Retina (tissue), 1 donor: ENCODE results near the gene PTGFRN.
A peak's percentile ranks its signal among the peaks of the same experiment; 100 is the strongest.

Experiments used
- DNase-seq: peaks from one replicate; pipeline ENCODE4 v3.0.0-alpha.2; 2016

Gene PTGFRN

GRCh38 chr1:117008656-117009055, 98.9 kb downstream of the PTGFRN start:
- DNase-seq: no peak

DNA sequence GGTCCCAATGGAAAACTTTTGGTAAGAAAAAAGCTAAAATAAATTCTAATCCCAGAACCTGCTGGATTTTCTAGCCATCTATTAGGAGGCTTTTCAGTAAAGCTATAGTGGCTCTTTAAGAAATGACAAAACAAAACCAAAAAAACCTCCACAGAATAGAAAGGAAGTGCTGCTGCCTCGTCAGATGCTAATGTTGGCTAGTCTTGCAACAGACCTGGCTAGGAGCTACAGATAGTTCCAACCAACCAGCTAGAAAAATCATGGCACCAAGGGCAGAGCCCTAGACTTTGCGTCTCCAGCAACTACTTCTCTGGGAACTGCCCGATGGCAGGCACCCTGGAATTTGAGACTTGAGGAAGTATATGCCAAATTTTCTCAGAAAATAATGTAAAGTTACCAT, 99.4 kb downstream of the PTGFRN start:
- no peak for DNase-seq

DNA sequence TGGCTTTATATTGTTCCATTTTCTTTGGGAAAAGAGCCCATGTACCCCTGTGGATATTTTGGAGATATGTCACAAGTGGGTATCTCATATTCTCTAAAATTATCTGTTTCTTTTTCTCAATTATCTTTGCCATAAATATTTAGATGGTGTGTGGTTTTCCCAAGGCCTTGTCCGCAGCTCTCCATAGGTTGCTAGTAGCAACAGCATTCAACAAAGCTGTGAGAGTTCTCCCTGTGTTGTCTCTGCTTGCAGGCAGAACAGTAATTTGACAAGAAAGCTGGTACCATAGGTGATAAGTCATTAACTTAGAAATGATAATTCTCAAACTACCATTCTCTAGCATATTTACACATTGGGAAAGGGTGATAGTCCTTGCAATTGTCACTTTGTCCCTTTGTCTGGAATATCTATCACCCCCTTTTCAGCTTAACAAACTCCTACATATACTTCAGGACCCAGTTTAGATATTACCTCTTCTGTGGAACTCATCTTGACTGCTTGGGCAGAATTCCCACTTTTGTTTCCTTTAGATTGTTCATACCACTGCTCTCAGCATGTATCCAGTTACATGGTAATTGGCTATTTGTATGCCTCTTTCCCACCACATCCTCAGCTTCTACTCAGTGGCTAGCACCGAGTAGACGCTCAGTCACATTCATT, 100.7 kb downstream of the PTGFRN start:
- DNase-seq: no peak

DNA sequence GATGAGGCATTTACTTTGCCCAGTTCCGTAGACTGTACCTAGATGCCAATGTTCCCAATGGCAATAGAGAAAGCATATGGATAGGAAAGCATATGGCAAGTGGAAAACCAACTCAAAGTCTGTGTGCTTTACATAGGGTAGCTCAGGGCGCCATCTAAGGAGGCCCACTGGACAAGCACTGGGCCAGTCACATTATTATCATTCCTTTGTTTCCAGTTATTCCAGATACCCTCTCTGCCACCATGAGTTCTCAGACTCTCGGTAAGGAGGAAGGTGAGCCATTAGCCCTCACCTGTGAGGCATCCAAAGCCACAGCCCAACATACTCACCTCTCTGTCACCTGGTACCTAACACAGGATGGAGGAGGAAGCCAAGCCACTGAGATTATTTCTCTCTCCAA, 101.6 kb downstream of the PTGFRN start:
- no peak for DNase-seq

- DNase-seq: no peak
These were observed 103.7 kb downstream of the PTGFRN start for GRCh38 chr1:117013309-117013858.

DNA sequence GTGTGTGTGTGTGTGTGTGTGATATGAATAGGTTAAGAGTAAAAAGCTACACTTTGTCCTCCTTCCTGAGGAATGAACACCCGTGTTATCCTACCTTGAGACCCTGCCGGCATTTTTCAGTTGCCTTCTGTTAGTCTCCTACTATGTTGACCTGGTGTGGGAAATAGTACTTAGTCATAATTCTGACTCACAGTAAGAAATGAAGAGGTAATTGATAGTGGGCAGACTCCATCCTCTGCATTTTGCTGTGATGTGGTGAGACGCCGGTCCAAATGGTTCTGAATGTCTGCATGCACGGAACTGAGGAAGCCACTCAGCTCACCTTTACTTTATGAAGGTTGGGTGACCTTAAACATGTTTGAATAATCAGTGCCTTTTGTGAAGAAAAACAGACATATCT, 104.5 kb downstream of the PTGFRN start:
- DNase-seq: no peak

DNA sequence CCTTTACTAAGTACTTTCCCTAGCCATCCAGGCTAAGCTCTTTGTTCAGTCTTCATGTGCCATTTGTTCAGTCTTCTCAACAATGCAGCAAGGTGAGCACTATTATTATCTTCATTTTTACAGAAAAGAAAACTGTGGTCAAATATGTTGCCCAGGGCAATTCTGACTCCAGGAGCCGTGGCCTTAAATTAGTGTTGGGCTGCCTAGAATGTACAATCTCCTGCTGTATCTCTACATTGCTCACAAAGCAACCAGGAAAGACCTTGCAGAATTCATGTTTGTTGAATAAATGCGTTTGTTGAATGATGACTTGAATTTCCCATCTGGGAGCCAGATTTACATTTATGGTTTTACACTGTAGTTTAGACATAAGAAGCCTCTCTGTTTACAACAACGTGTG, 106.0 kb downstream of the PTGFRN start:
- no peak for DNase-seq

DNA sequence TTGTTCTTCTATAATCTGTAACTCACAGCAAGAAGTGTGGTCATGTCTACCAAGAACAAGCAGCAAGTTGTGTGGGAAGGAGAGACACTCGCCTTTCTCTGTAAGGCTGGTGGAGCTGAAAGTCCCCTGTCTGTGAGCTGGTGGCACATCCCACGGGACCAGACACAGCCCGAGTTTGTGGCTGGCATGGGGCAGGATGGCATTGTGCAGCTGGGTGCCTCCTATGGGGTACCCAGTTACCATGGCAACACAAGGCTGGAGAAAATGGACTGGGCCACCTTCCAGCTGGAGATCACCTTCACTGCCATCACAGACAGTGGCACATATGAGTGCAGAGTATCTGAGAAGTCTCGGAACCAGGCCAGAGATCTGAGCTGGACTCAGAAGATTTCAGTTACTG, 107.3 kb downstream of the PTGFRN start:
- DNase-seq: peak; percentile 4

GRCh38 chr1:117017648-117018047, 107.9 kb downstream of the PTGFRN start:
- DNase-seq: peak; percentile 10

GRCh38 chr1:117020526-117021156, 110.9 kb downstream of the PTGFRN start:
- no peak for DNase-seq

DNA sequence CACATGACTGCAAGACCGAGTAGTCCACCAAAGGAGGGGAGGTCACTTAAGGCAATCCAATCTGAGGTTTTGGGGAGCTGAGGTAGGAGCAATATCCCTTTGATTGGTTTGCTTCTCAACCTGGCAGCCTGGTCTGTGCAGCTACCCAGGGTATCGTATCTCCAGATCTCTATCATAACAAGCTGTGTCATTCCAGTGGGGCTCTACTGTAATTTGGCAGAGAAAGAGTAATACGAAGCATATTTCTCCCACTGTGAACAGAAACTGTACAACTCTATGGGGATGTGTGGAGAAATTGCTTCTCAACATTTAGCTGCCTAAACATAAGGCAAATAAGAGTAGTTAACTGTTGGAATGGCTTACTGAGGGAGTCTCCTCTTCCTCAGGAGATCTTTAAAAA, 112.4 kb downstream of the PTGFRN start:
- DNase-seq: no peak

- no peak for DNase-seq
These were observed 115.9 kb downstream of the PTGFRN start for GRCh38 chr1:117025568-117025967.

- no peak for DNase-seq
These were observed 116.6 kb downstream of the PTGFRN start for GRCh38 chr1:117026361-117026760.

DNA sequence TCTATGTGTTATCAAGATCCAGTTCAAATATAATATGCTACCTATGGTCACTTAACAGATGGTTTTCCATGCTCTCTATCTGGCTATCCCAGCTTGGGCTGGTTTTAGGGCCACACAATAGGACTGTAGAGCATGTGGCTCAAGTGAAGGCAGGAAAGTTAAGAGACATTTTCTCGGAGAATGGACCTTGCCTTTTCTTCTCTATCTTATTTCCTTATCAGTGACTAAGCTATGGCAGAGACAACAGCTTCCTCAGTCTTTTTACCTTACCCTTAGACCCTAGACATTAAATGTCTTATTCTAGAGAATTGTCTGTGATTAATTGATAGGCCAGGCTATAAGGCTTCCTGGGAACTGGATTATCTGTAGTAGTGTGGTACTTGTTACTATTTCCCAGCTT, 120.0 kb downstream of the PTGFRN start:
- DNase-seq: no peak

DNA sequence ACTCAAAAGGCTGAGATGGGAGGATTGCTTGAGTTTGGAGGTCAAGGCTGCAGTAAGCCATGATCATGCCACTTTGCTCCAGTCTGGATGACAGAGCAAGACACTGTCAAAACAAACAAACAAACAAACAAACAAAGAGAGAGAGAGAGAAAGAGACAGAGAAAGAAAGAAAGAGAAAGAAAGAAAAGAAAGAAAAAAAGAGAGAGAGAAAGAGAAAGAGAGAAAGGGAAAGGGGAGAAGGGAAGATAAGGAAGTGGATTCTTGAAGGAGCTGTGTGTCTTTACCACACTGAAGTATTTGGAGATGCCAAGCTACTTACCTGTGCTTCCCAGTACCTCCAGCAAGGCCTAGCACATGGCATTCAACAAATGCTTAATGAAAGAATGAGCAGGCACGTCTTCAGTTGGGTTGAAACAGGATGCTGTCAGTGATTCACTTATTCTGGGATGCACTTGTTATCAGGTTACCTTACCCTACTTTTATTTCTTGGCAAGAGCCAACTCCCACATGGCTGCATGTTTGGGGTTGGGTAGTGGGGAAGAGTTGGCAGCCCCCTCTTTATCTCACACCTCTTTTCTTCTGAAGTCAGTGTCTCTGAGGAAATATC, 120.7 kb downstream of the PTGFRN start:
- no peak for DNase-seq

- DNase-seq: no peak
These were observed 122.5 kb downstream of the PTGFRN start for GRCh38 chr1:117032266-117032665.

GRCh38 chr1:117032681-117033539, 123.2 kb downstream of the PTGFRN start:
- peak; percentile 25 for DNase-seq

- no peak for DNase-seq
These were observed 124.1 kb downstream of the PTGFRN start for GRCh38 chr1:117033772-117034171.

GRCh38 chr1:117034791-117035290, 125.1 kb downstream of the PTGFRN start:
- no peak for DNase-seq

GRCh38 chr1:117036018-117036461, 126.3 kb downstream of the PTGFRN start:
- DNase-seq: peak; percentile 46

DNA sequence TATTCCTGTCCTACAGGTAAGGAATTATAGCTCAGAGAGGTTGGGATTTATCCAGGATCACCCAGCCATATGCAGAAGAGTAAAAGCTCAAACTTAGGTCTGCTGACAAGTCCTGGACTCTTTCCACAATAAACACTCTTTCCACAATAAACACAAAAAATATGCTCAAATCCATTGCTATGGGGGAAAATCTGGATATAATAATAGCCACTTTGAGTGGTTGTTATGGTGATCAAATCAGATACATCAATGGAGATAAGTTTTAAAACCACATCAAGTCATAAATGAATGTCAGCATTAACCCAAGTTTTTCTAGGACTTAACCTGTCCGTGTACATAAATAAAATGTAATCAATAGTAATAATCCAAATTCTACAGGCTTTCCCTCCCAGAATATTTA, 128.1 kb downstream of the PTGFRN start:
- DNase-seq: no peak

GRCh38 chr1:117038236-117038635, 128.5 kb downstream of the PTGFRN start:
- DNase-seq: no peak
